Measurements from ENCODE around the gene CSGALNACT2. TPM values are rescaled to one million over a fixed set of nuclear protein-coding genes. Genes with fewer than 3 reads are reported as not detected.

CSGALNACT2 gene
- total and polyA plus RNA-seq, 9 of the 15 experiments (the other 6 are each of a cell fraction or from before 2014, with no cell fraction given), result 1.4 to 7.3 (median 3.5) TPM

DNA sequence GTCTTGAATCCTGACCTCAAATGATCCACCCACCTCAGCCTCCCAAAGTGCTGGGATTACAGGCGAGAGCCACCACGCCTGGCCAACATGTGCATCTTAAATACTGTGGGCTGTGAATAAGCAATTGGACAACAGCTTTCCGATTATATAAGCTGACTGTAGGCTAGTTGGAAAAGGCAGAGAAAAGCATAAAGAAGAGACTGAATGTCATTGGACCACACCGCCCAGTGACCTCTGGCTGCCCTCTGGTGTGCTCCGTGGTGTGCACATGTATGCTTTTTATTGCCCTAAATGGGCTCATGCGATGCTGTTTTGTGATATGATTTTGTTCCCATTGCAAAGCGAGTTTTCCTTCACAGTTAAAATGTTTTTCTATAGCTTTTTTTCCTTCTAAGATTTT, 15.4 kb upstream of the CSGALNACT2 start (continued):
- TF ChIP-seq BCLAF1 (IDR thresholded peaks at IDR 0.05; ENCODE audit: borderline replicate concordance in 1 of 2, control insufficient read depth in 1 of 2, low read depth in 2 of 2, low read length in 1 of 2), result no peak

GRCh38 chr10:43123361-43124093, 14.7 kb upstream of the CSGALNACT2 start:
- H3K9me1 ChIP-seq (ENCODE audit: control insufficient read depth, insufficient read depth, low read length), result no peaks in the 10 kb centered on the region
- H3K4me1 ChIP-seq (replicated peaks in 1 of 2; ENCODE audit: control insufficient read depth in 2 of 2, insufficient read depth in 2 of 2, low read length in 2 of 2), result peaks cover 0 to 17% of the 10 kb centered on the region in 2 experiments; a peak in 1 of 5 replicates
- no peak overlapping the region for H3K4me3 ChIP-seq
- POLR2A ChIA-PET, result no interaction called here
- WGBS (ENCODE audit: insufficient coverage, low coverage, missing lambda C conversion rate), result 1% methylated on average over 9 of the region's 9 CpGs
- H3K27ac ChIP-seq (ENCODE audit: extremely low read depth, low read depth, low read length), result no peak overlapping the region
- CTCF ChIA-PET (ENCODE audit: low intra/inter-chr PET ratio), result no interaction called here
- H3K27me3 ChIP-seq (ENCODE audit: control insufficient read depth in 2 of 2, insufficient read depth in 2 of 2, low read length in 2 of 2), result peaks cover 34 to 80% of the 10 kb centered on the region in 2 experiments
- H3K9ac ChIP-seq (ENCODE audit: insufficient read depth in 1 of 2, low read depth in 2 of 2, low read length in 2 of 2), result no peak overlapping the region
- intact Hi-C loops (cut with micrococcal nuclease), result no loop called here
- H2AFZ ChIP-seq (ENCODE audit: low read depth, low read length), result no peak overlapping the region
- no TSS peak for BruUV-seq (replicated peaks)
- DNase-seq (ENCODE audit: extremely low read depth in 1 of 4, low spot score in 3 of 4) (no peak), ATAC-seq (no peak), FAIRE-seq (no peak)
- H3K9me3 ChIP-seq (replicated peaks; ENCODE audit: control insufficient read depth, insufficient read depth, low read depth, low read length), result no peaks in the 10 kb centered on the region
- H3K36me3 ChIP-seq (ENCODE audit: control insufficient read depth, insufficient read depth, low read length), result no peaks in the 10 kb centered on the region
- no peaks in the 10 kb centered on the region for H3K79me2 ChIP-seq (ENCODE audit: control insufficient read depth, insufficient read depth, low read length)
- H4K20me1 ChIP-seq (replicated peaks; ENCODE audit: control insufficient read depth, insufficient read depth, low read length), result 0 out of 2 replicates have a peak, but pooled peaks cover 4% of the 10 kb centered on the region
- no peak for TF ChIP-seq FIP1L1 (IDR thresholded peaks at IDR 0.05; ENCODE audit: low read depth, low read length, poor library complexity, severe bottlenecking)
- TF ChIP-seq DACH1 (IDR thresholded peaks at IDR 0.05; ENCODE audit: partially characterized antibody), result peak; percentile 38
- H3K4me2 ChIP-seq (ENCODE audit: insufficient read depth, low read length), result no peak overlapping the region
- in situ Hi-C loops (cut with MboI), result no loop called here
